Caco-2 (cell line): ENCODE data around the gene B4GALT7. TPM values are rescaled to one million over a fixed set of nuclear protein-coding genes. Genes with fewer than 3 reads are reported as not detected.

Source experiments
- BruUV-seq: library from RNA; stranded (reverse); fragments of 400-500 nt; replicated peaks from 2 replicates; lab custom pipeline; 2021; lab: Mats Ljungman, UMichigan
- CTCF ChIA-PET: fragments of 300-600 bp; sonication (Branson Sonifier 250); formaldehyde crosslinking; loops from one replicate; lab custom pipeline; 2022; ENCODE audit warnings: antibody characterized with exemption; lab: Charles Lee
- POLR2A ChIA-PET: fragments of 300-600 bp; sonication (Branson Sonifier 250); formaldehyde crosslinking; loops from one replicate; lab custom pipeline; 2022; ENCODE audit warnings: antibody characterized with exemption; lab: Charles Lee
- DNase-seq, 2 experiments: peaks; one replicate each; pipeline versions ENCODE4 v3.0.0 to v3.0.0-alpha.2; 2020 to 2022
- H3K27me3 ChIP-seq: replicated peaks from 2 replicates; pipeline ENCODE4 v1.6.0; 2011; ENCODE audit warnings: low read length; ENCODE audit not compliant: control insufficient read depth, insufficient read depth
- H3K36me3 ChIP-seq: 2 replicates; pipeline ENCODE4 v1.5.1; 2011; ENCODE audit warnings: low read length; ENCODE audit not compliant: control insufficient read depth, insufficient read depth
- H3K4me1 ChIP-seq: fragments of 250-450 bp; sonication (Bioruptor Pico); 2 replicates; pipeline ENCODE4 v1.5.1; 2020; ENCODE audit warnings: mild to moderate bottlenecking
- H3K4me3 ChIP-seq: 2 replicates; pipeline ENCODE4 v1.5.1; 2011; ENCODE audit warnings: low read depth, mild to moderate bottlenecking, control low read depth, low read length
- H3K9me3 ChIP-seq: fragments of 250-450 bp; sonication (Bioruptor Pico); 2 replicates; pipeline ENCODE4 v1.5.1; 2020; ENCODE audit warnings: mild to moderate bottlenecking, moderate library complexity
- H3K27ac Mint-ChIP-seq: one replicate; pipeline ENCODE4 v1.8.0; 2022; ENCODE audit warnings: mixed read lengths; ENCODE audit not compliant: unreplicated experiment
- H3K27me3 Mint-ChIP-seq: one replicate; pipeline ENCODE4 v1.8.0; 2022; ENCODE audit warnings: mixed read lengths; ENCODE audit not compliant: insufficient read depth, unreplicated experiment
- H3K36me3 Mint-ChIP-seq: one replicate; pipeline ENCODE4 v1.8.0; 2022; ENCODE audit warnings: mild to moderate bottlenecking, mixed read lengths; ENCODE audit not compliant: insufficient read depth, unreplicated experiment
- H3K4me1 Mint-ChIP-seq: one replicate; pipeline ENCODE4 v1.8.0; 2022; ENCODE audit warnings: low read depth, mixed read lengths; ENCODE audit not compliant: unreplicated experiment
- H3K4me3 Mint-ChIP-seq: one replicate; pipeline ENCODE4 v1.8.0; 2022; ENCODE audit warnings: mild to moderate bottlenecking, moderate library complexity, mixed read lengths; ENCODE audit not compliant: unreplicated experiment
- H3K9me3 Mint-ChIP-seq: one replicate; pipeline ENCODE4 v1.8.0; 2022; ENCODE audit warnings: mixed read lengths; ENCODE audit not compliant: unreplicated experiment
- CTCF ChIP-seq, 2 experiments: fragments of 200-600 bp in 1 of 2; IDR thresholded peaks; 1 replicate in 1 of 2; 2 replicates in 1 of 2; pipeline versions ENCODE4 v1.5.1 to v1.8.0; 2011 to 2022; ENCODE audit warnings: antibody characterized with exemption in 1 of 2, control low read depth in 1 of 2, inconsistent platforms in 1 of 2, low read depth in 1 of 2, low read length in 1 of 2, mild to moderate bottlenecking in 1 of 2, moderate library complexity in 1 of 2; ENCODE audit not compliant: insufficient read depth in 1 of 2, severe bottlenecking in 1 of 2, unreplicated experiment in 1 of 2
- intact Hi-C: fragments of 100-400 bp; cut with micrococcal nuclease; formaldehyde crosslinking; loops from one replicate; pipeline ENCODE4 v1.10.0; 2022; ENCODE audit not compliant: unreplicated experiment
- total RNA-seq: library from RNA; stranded (reverse); gene quantifications from 2 replicates; pipeline ENCODE4 v1.2.3, GENCODE V29; 2022

Gene B4GALT7
- total RNA-seq, 1 experiment from 2014 or later = 30.0 TPM

- Mint-ChIP-seq H3K4me3 (no peak overlapping the region), H3K27ac (no peak overlapping the region), H3K4me1 (peaks cover 5% of the 10 kb centered on the region), H3K9me3 (no peaks in the 10 kb centered on the region), H3K36me3 (peaks cover 52% of the 10 kb centered on the region), H3K27me3 (no peaks in the 10 kb centered on the region)
- no peaks in the 10 kb centered on the region for H3K9me3 ChIP-seq
- TF ChIP-seq CTCF (IDR thresholded peaks at IDR 0.05; ENCODE audit: insufficient read depth in 1 of 2, low read depth in 1 of 2, low read length in 1 of 2, severe bottlenecking in 1 of 2, unreplicated experiment in 1 of 2) = no peak
- no peaks in the 10 kb centered on the region for H3K4me1 ChIP-seq
- DNase-seq = no peak
- POLR2A ChIA-PET = no interaction called here
- intact Hi-C loops = no loop called here
- no peaks in the 10 kb centered on the region for H3K27me3 ChIP-seq
- H3K36me3 ChIP-seq = no peaks in the 10 kb centered on the region
- no TSS peak for BruUV-seq
- H3K4me3 ChIP-seq = no peak overlapping the region
- CTCF ChIA-PET = interaction anchor here (0.9 to 1.7 kb wide), 3 partner anchors 16 to 204 kb away, joined by 3 to 7 read pairs (median 4); partner anchors contain the start of gene TMED9
These were observed 8.5 kb downstream of the B4GALT7 start for GRCh38 chr5:177608243-177609075.

- no TSS peak for BruUV-seq
- Histone ChIP-seq H3K27me3 (no peaks in the 10 kb centered on the region), H3K4me3 (no peak overlapping the region), H3K4me1 (no peaks in the 10 kb centered on the region), H3K36me3 (no peaks in the 10 kb centered on the region), H3K9me3 (no peaks in the 10 kb centered on the region)
- Mint-ChIP-seq H3K27ac (no peak overlapping the region), H3K36me3 (peaks cover 52% of the 10 kb centered on the region), H3K9me3 (no peaks in the 10 kb centered on the region), H3K4me1 (peaks cover 5% of the 10 kb centered on the region), H3K4me3 (no peak overlapping the region), H3K27me3 (no peaks in the 10 kb centered on the region)
- DNase-seq = no peak
- ChIA-PET CTCF (interaction anchor here (0.9 kb wide), 1 partner anchor 17 kb away, joined by 3 read pairs; the partner anchor contains the start of gene TMED9), POLR2A (no interaction called here)
- TF ChIP-seq CTCF (IDR thresholded peaks at IDR 0.05; ENCODE audit: insufficient read depth in 1 of 2, low read depth in 1 of 2, low read length in 1 of 2, severe bottlenecking in 1 of 2, unreplicated experiment in 1 of 2) = no peak
- intact Hi-C loops = no loop called here
These were observed 9.4 kb downstream of the B4GALT7 start for GRCh38 chr5:177609076-177610059.

GRCh38 chr5:177610131-177610769 is 10.3 kb downstream of the B4GALT7 start:
- no peaks in the 10 kb centered on the region for H3K36me3 ChIP-seq
- DNase-seq = no peak
- H3K9me3 Mint-ChIP-seq = no peaks in the 10 kb centered on the region
- no peaks in the 10 kb centered on the region for H3K27me3 ChIP-seq
- H3K36me3 Mint-ChIP-seq = peaks cover 59% of the 10 kb centered on the region
- no peak overlapping the region for H3K4me3 Mint-ChIP-seq
- no peak overlapping the region for H3K4me3 ChIP-seq
- BruUV-seq = no TSS peak
- ChIA-PET CTCF (no interaction called here), POLR2A (no interaction called here)
- no peaks in the 10 kb centered on the region for H3K27me3 Mint-ChIP-seq
- peak overlapping the region; percentile 50 for H3K27ac Mint-ChIP-seq
- no peak for TF ChIP-seq CTCF (IDR thresholded peaks at IDR 0.05; ENCODE audit: insufficient read depth in 1 of 2, low read depth in 1 of 2, low read length in 1 of 2, severe bottlenecking in 1 of 2, unreplicated experiment in 1 of 2)
- H3K4me1 Mint-ChIP-seq = peaks cover 5% of the 10 kb centered on the region
- H3K9me3 ChIP-seq = no peaks in the 10 kb centered on the region
- intact Hi-C loops = no loop called here
- no peaks in the 10 kb centered on the region for H3K4me1 ChIP-seq
